GM18873 (cell line): Measurements from ENCODE around the gene TPD52L1.
"Not testable (repeated sequence)": the region's sequence is repeated elsewhere in the genome, so short reads cannot be mapped to it uniquely, and the experiment has no call there.

Experiments
- ATAC-seq: cut with Tn5 transposase; IDR thresholded peaks from one replicate; pipeline ENCODE4 v1.9.1; 2021; ENCODE audit warnings: mild to moderate bottlenecking, moderate library complexity, moderate number of reproducible peaks; ENCODE audit not compliant: unreplicated experiment, low FRiP score

TPD52L1 gene

GRCh38 chr6:125138083-125138482, 15.5 kb upstream of the TPD52L1 start:
- no peak for ATAC-seq

DNA sequence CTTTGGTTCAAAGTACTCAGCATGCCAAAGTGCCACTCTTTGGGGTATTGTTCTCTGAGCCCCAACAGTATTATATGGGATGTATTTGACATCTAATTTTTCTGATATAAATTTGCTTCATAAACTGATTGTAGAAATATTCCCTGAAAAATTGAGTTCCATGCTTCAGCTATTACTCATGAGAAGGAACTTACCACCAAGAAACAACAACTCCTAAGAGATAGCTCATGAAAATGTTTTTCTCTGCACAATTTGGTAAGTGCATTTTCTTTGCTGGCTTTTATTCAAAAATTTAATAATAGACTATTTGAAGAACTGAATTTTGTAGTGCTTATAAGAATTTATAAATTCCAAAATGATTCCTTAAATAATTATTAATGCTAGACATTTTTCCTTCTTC, 12.8 kb upstream of the TPD52L1 start:
- no peak for ATAC-seq

DNA sequence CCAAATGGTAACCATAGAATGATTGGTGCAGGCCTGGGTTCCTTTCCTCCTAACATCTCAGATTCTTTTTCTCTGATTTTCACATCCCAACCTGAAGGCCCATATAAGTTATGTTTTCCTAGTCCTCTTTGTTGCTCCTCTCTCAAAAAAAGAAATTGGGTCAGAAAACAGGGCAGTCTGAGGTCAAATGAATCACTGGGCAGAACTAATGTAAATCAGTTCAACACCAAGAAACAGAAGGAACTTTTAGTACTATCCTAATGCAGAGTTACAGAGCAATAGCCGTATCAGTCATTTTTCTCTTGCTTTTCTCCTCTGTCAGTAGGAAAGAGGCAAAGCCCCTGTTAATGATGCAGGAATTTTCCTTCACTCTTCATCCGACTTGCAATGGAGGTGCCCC, 11.0 kb upstream of the TPD52L1 start:
- no peak for ATAC-seq

GRCh38 chr6:125144822-125145221, 8.8 kb upstream of the TPD52L1 start:
- ATAC-seq = no peak

DNA sequence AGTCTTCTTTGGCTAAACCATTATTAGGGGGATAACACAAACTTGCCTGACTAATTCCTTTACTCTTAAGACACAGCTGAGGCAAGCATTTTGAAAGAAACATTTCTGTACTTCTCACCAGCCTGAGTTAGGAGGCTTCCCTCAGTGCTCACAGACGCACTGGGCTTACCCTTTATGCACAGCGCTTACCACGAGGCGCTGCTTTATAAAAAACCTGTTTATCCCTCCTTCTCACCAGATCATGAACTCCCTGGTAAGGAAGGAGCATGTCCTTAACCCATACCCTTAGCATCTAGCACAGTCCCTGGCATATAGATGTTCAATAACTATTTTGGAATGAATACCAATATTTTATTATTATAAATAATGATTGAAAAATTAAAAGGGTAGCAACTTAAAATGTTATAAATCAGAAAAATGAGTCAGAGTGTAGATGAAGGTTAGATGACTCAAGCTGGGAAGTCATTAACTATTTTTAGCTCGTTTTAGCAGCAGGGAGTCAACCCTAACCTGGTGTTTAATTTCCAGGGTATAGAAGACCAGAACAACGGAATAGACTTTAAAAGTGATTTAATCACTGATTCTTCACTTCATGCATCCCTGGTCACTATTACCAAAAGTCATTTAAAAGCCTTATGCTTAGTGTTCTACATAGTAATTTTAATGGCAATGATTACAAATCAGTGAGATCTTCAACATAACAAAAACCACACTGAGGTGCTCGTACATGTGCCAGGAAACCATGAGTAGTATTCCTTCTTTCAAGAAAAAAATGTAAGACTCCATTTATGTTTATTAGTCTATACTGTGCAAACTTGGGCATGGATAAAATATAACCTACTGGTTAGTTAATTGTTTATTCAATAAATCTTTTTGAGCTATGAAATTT, 4.1 kb upstream of the TPD52L1 start:
- no peak for ATAC-seq

DNA sequence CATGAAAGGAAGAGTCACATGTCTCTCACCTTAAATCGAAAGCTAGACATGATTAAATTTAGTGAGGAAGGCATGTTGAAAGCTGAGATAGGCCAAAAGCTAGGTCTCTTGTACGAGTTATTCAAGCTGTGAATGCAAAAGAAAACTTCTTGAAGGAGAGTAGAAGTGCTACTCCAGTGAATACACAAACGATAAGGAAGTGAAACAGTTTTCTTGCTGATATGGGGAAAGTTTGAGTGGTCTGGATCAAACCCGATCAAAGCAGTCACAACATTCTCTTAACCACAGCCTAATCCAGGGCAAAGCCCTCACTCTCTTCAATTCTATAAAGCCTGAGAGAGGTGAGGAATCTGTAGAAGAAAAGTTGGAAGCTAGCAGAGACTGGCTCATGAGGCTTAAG, 1.9 kb upstream of the TPD52L1 start:
- ATAC-seq = no peak

- ATAC-seq = no peak
These were observed 666 bp downstream of the TPD52L1 start for GRCh38 chr6:125154118-125154760.

DNA sequence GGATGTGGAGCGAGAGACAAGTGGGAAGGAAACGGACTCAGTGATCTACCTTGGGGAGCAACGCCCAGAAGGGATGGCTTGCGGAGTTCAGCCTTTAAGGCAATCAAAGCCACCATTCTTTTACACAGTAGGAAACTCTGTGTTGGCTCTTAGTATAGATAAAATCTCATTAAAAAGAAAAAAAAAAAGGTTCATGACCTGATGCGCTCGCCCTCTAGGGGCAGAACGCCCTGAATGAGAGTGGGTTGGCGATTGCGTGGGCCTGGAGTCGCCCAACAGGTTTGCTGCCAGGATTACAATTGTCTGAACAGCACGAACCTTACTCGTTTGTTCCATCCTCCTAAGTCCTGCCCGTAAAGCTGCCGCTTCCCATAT, 1.2 kb downstream of the TPD52L1 start:
- no peak for ATAC-seq

GRCh38 chr6:125155344-125155743, 1.8 kb downstream of the TPD52L1 start:
- ATAC-seq = no peak

DNA sequence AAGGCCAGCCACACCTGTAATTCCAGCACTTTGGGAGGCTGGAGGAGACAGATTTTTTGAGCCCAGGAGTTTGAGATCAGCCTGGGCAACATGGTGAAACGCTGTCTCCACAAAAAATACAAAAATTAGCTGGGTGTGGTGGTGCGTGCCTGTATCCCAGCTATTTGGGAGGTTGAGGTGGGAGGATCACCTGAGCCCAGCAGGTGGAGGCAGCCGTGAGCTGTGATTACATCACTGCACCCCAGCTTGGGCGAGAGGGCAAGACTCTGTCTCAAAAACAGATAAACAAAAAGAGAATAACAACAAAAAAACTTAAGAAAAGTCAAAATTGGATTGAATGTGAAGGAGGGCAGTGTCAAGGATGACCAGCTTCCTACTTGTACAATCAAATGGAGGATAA, 2.9 kb downstream of the TPD52L1 start:
- no peak for ATAC-seq

DNA sequence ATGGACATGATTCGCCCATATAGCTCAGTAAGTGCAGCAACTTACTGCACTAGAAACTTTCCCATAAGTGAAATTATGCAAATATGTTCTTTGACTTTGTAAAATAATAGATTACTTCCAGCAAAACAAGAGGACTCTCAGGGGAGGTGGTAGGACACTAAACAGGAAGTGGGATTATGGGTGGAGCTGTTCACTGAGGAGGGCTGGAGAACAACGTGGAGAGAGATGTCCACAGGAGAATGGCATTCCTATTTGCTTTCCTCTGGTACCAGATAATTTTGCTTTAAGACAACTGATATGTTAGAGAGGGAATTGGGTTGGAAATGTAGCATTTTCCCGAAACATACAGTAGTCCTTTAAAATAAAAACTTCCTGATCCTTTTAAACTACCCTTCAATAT, 3.7 kb downstream of the TPD52L1 start:
- ATAC-seq = no peak

DNA sequence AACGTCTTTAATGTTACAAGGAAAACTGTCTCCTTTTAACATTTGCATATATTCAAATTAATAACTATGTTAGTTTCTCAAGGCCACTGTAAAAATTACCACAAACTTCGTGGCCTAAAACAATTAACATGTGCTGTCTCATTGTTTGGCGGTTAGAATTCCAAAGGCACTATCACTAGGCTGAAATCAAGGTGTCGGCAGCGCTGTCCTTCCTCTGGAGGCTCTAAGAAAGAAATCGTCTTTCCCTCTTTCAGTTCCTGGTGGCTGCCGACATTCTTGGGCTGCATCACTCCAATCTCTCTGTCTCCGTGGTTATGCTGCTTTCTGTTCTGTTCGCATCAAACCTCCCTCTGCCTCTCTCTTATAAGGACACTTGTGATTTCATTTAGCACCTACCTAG, 4.2 kb downstream of the TPD52L1 start:
- ATAC-seq = no peak

GRCh38 chr6:125163339-125163738, 9.8 kb downstream of the TPD52L1 start:
- ATAC-seq = not testable (repeated sequence)

GRCh38 chr6:125163811-125164210, 10.2 kb downstream of the TPD52L1 start:
- no peak for ATAC-seq

DNA sequence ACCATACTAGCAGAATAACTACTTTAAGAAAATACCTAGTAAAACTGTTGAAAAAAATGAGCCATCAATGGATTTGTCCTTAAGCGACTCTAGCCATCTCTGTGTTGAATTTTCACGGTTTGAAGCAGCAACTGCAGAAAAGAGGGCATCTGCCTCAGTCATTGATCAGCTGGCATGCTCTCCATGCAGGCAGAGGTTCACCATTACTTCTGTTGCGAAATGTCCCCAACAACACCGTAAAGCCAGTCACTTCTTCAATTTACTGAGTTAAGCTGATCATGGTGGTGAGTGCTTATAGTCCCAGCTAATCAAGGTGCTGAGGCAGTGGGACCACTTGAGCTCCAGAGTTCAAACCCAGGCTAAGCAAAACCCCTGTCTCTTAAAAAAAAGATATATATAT, 11.1 kb downstream of the TPD52L1 start:
- ATAC-seq = no peak

GRCh38 chr6:125165256-125165655, 11.7 kb downstream of the TPD52L1 start:
- no peak for ATAC-seq

DNA sequence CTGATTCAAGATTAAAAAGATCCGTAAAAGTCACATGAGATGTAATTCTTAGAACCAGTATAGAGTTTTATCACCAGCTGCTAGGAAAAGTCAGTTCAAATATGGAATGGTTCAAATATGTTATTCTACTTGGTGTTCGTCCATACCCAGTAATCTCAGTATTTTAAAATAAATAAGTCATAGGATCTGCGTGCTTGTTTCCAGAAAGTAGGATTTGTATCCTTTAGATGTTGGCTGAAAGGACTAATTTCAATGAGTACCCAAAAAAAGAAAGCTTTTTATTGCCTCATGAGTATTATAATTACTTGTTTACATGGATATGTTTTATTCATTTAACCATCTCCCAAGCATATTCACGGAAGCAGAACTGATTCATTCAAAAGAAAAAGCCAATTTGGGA, 12.2 kb downstream of the TPD52L1 start:
- ATAC-seq = no peak

GRCh38 chr6:125166711-125167110, 13.1 kb downstream of the TPD52L1 start:
- no peak for ATAC-seq

DNA sequence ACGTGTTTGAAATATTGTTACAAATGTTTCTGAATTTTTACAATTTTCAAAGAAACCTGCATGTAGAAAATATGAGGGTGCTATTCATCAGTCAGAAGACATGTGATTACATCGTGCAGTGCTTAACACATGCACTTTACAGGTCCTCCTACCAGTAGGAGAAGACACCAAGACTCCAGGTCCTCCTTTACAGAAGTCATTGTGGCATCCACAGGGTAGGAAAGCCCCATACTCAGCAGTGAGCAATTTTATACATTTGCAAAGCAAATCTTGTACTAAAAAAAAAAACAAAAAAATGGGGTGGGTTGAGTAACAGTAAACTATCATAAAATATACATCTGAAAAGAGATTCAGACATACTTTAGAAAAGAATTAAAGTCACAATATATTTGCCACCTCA, 14.0 kb downstream of the TPD52L1 start:
- no peak for ATAC-seq

DNA sequence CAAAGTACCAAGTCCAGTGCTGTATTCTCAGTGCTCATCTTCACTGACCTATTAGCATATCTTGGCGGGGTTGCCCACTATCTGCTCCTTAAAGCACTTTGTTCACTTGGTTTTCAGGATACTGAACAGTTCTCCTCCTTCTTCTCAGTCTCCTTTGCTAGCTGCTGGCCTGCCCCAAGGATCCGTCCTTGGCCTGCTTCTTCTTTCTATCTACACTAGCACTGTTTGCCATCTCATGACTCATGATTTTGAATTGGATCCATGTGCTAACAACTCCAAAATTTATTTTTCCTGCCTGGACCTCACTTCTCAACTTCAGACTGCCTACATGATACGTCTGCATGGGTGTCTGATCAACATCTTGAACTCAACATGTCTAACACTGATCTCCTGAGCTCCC, 15.5 kb downstream of the TPD52L1 start:
- ATAC-seq = no peak

DNA sequence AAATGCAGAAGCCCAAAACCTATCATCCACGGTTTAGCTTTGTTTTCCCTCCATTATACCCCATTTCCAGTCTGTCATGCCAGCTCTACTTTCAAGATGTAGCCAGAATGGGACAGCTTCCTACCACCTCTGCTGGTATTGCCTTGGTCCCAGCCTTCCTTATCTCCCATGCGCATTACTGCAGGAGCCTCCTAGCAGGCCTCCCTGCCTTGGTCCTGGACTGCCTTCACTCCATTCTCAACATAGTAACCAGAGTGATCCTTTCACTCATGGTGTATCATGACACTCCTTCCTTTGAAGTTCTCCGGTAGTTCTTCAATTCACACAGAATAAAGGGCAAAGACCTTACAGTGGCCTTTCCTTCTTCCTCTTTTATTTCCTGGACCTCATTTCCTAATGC, 15.9 kb downstream of the TPD52L1 start:
- ATAC-seq = no peak

GRCh38 chr6:125170376-125170775, 16.8 kb downstream of the TPD52L1 start:
- ATAC-seq = no peak
